Hippocampal formation (tissue), 2 donors: ENCODE measurements around the gene CIPC.
A peak's percentile ranks its signal among the peaks of the same experiment; 100 is the strongest.

ENCODE experiments used
- DNase-seq, 2 donors: peaks; one replicate each; lab custom pipeline; 2025; lab: John Stamatoyannopoulos, UW

Gene CIPC

DNA sequence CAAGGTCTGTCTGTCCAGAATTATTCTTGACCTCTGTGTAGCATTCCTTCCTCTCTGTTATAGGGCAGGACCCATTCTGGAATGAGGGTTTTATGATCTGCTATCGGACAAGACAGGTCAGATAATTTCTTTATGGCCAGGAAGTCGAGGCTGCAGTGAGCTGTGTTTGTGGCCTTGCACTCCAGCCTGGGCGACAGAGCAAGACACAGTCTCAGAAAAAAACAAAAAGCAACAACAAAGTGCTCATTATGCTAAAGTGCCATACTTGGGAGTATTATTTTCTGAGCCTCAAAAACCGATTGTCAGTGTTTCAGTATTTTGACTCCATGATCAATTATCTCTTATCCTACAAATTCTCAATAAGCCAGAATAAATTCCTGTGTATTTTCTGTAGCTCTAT is 4.1 kb downstream of the CIPC start:
- DNase-seq: peak; percentile 17 to 85

DNA sequence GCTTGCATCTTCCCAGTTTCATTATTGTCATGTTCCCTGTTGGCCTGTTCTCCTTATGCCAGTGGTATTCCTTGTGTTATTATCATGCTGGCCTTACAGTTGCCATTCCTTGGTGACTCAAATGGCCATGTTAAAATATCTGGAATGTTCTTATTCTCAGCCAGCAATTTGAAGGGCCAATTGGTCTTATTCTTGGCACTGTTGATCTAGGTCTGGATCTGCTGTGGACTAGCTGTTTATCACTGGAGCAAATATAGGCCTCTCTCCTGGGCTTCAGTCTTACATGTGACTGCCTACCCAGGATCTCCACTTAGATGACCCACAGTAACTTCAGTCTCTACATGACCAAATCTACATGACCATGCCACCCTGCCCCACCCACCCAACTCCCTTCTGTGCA is 5.4 kb downstream of the CIPC start:
- DNase-seq: no peak

- DNase-seq: no peak
Observed at GRCh38 chr14:77103951-77104350, 5.9 kb downstream of the CIPC start.

- DNase-seq: no peak
Observed at GRCh38 chr14:77104393-77104792, 6.3 kb downstream of the CIPC start.

DNA sequence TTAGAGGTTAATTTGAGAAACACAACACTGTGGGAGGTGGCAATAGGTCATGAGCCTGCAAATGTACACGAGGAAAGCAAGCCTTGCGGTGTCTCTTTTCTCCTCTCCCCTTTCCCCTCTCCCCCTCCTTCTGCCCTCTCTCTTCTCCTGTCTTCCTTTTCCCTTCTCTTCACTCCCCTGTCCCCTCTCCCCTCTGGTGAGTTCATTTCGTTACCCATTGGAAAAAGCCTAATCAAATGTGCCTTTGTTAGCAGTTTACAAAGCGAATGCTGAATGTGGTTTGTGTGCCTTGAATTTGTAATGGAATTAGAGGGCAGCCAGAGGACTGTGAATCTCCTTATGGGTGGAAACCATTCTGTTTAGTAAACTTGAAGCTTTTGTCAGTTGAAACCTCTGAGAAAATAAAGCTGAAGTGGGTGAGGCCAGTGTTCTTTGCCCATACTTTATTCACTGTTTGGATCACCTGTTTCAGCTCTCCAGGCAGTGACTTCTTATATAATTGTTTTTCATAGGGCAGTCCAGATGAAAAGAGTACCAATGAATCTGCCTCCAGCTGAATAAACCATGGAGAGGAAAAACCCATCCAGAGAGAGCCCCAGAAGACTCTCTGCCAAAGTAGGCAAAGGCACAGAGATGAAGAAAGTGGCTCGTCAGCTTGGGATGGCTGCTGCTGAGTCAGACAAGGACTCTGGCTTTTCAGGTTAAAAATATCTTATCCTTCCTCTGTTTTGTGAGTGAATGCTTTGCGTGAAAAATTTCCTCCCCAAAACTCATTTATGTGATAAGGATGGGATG is 7.3 kb downstream of the CIPC start:
- peak; percentile 58 to 94 for DNase-seq

DNA sequence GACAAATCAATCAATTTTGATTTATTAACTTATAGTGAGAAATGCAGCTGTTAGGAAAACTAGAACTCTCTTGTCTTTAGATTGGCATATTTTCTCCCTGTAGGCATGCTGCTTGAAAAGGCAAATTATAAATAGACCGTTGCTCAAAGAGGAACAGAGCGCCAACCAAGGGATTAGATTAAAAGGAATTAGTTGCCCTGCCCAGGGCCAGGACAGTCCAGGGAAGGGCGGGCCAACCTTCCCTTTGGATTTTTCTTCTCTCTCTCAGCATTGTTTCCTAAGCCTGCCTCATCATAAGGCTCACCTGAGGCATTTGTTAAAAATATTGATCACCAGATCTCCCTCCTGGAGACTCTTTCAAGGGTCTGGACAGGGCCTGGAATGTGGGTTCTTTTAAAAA is 8.6 kb downstream of the CIPC start:
- no peak for DNase-seq

- DNase-seq: no peak
Observed at GRCh38 chr14:77107228-77107627, 9.2 kb downstream of the CIPC start.

GRCh38 chr14:77108753-77109152 is 10.7 kb downstream of the CIPC start:
- no peak for DNase-seq

- DNase-seq: no peak
Observed at GRCh38 chr14:77109656-77110055, 11.6 kb downstream of the CIPC start.

- no peak for DNase-seq
Observed at GRCh38 chr14:77110286-77110685, 12.2 kb downstream of the CIPC start.

- DNase-seq: peak; percentile 25 to 59
Observed at GRCh38 chr14:77111021-77111420, 13.0 kb downstream of the CIPC start.

GRCh38 chr14:77113644-77114043 is 15.6 kb downstream of the CIPC start:
- DNase-seq: no peak

DNA sequence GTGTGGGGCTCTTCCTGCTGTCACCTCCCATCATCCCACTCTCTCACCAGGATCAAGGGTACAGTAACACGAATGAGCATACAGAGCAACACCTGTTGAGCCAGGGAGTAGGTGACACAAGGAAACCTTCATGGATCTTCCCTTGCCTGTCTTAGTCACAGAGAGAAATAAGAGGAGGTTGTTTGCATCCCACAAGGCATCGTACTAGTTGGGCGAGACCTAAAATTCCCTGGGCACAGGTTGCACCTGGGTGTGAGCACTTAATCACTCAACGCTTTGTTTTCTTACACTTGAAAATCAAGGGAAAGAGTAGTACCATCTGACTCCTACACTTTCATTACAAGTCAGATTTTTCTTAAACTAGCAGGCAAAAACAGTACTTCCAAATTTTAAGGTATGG is 16.6 kb downstream of the CIPC start:
- DNase-seq: no peak

DNA sequence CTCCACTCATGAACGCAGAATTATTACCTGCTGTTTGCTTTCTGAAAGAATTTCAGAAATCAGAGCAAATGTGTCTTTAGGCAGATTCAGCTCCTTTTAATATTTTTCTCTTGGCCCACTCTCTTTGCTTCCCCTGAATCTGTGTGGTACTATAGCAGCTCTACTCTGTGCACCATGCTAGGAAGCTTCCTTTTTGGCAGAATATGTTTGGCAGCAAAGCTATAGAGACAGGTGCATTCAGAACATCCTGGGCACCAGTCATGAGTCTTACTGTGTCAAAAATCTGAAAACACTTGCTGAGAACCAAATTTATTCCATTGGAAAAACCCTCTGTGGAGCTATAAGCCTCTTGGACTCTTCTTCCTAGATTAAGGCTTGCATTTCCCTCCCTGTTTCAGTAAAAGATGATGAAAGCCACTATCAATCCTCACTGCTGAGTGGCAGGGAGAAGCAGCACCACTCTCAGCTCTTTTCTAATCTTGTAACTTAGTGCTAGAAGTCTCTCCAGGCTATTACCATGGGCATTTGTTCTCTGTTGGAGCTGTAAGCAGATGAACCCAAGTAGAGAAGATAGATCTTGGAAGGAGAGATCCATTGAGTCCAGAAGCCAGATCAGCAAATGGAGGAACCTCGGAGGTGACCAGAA is 18.2 kb downstream of the CIPC start:
- DNase-seq: no peak

GRCh38 chr14:77119851-77120250 is 21.8 kb downstream of the CIPC start:
- no peak for DNase-seq

DNA sequence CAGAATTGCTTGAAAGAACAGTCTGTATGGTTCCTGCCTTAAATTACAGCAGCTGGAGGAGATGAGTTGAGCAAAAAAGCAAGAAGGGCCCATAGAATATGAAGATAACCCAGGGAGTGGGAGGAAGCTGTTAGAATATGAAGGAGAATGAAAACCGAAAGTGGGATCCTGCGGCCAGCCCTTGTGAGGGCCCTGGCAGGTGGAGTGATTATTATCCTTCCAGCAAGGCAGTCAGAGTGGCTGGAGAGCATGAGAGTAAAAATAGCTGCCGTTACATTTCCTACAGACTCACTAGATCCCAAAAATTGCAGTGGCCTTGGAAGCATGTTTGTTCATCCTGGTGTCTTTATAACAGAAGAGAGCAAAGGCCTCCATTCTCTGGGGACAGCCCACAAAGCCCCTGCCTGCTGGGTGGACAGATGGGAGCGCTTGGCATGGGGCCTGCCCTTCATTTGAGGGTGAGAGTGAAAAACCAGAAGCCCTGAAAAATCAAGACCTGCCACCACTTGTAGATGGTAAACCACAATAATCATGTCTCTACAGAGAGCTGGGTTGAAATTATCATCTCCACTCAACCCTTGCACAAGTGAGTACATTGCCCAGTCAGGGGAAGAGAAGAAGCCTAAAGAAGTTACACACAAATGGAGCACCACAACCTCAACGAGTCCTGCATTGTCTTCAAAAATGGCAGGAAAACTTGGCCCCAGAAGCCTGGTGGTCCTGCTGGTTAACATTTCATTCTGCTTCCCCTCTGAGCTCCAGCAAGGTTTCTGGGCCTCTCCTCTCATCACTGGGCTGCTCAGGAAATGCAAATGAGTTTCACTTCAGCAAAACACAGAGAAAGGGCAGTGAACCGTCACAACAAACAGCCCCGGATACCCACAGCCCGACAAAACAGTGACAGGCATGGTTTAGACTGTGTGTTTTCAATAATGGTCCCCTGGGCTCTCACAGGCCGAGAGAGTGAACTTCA is 23.0 kb downstream of the CIPC start:
- peak; percentile 44 to 72 for DNase-seq

DNA sequence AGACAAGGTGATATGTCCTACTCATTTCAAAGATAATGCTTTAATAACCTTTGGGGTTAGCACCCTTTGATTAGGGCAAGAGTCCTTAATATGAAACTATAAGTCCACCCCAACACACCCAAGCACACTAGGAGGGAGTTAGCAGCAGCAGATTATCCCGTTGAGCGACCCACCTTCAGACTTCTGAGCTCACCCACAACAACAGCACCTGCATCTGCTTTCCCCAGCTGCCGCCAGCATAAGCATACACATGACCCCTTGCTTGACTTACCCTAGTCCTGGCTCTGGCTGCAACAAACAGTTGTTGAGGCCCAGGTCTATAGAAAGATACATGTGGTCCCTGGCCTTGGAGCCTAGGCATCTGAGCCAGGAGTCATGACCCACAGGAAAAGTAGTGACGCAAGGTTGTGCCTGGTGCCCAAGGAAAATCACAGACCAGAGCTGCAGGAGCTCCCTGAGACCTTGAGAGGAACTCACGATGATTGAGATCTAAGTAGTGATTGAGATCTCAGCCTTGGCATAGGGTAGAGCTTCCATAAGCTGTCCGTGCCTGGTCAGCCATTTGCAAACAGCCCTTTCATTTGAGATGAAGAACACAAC is 24.6 kb downstream of the CIPC start:
- DNase-seq: no peak

- DNase-seq: peak; percentile 50 to 51
Observed at GRCh38 chr14:77123381-77124325, 25.6 kb downstream of the CIPC start.

DNA sequence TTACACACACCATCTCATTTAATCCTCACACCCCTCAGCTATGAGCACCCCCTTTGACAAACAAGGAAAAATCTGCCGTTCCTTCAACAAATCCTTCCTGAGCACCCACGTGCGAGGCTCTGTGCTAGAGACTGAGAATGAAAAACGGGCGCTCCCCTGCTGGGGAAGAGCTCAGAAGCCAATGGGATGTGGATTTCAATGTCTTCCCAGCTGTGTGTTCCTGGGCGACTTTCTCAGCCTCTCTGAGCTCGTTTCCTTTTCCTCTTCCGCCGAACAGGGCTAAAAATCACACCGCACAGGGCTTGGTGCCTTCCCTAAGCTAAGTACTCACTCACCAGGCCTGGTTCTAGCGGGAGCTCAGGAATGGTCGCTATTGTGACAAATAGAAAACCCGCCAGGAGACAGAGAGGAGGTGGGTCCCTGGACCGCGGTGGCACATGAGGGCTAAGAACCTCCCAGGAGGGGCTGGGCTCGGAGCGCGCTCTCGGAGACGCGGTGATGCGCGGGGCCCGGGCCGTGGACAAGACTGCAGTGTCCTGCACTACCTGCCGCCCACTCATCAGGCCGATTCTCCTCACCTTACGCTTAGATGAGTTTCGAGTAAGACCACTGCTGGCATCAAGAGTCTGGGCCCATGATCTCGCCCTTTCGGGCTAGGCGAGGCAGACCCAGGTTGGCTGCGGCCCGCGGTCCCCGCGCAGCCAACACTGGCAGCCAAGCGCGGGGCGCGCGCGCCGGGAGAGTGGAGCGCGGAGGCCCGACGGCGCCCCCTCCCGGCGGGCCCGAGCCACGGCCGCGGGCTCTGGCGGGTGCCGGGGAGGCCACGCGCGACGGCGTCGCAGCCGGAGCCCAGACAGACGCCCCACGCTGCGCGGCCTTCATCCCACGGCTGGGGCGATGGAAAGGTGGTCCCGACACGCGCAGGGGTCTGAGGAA is 26.6 kb downstream of the CIPC start:
- DNase-seq: peak; percentile 61 to 67
